ENCODE data around the gene ARNT2.

Gene ARNT2

GRCh38 chr15:80559761-80560160 lies 155.6 kb downstream of the ARNT2 start:
- DNase-seq = no peak

- peak; percentile 78 for DNase-seq
These were observed 156.6 kb downstream of the ARNT2 start for GRCh38 chr15:80560601-80561400.

GRCh38 chr15:80561500-80561899 lies 157.3 kb downstream of the ARNT2 start:
- DNase-seq = no peak

- no peak for DNase-seq
These were observed 157.9 kb downstream of the ARNT2 start for GRCh38 chr15:80562033-80562432.

GRCh38 chr15:80562846-80563245 lies 158.7 kb downstream of the ARNT2 start:
- DNase-seq = peak; percentile 26

GRCh38 chr15:80563372-80563997 lies 159.3 kb downstream of the ARNT2 start:
- no peak for DNase-seq

GRCh38 chr15:80564056-80564455 lies 159.9 kb downstream of the ARNT2 start:
- DNase-seq = no peak

- peak; percentile 29 for DNase-seq
These were observed 161.2 kb downstream of the ARNT2 start for GRCh38 chr15:80565398-80565797.

GRCh38 chr15:80565988-80566387 lies 161.8 kb downstream of the ARNT2 start:
- no peak for DNase-seq

GRCh38 chr15:80567721-80568157 lies 163.6 kb downstream of the ARNT2 start:
- DNase-seq = peak; percentile 85

GRCh38 chr15:80568298-80568697 lies 164.1 kb downstream of the ARNT2 start:
- DNase-seq = no peak

- DNase-seq = no peak
These were observed 164.9 kb downstream of the ARNT2 start for GRCh38 chr15:80568876-80569605.

GRCh38 chr15:80569656-80570055 lies 165.5 kb downstream of the ARNT2 start:
- DNase-seq = no peak

GRCh38 chr15:80570553-80570952 lies 166.4 kb downstream of the ARNT2 start:
- peak; percentile 8 for DNase-seq

GRCh38 chr15:80572337-80572736 lies 168.2 kb downstream of the ARNT2 start:
- DNase-seq = no peak

- DNase-seq = no peak
These were observed 169.4 kb downstream of the ARNT2 start for GRCh38 chr15:80573606-80574005.

- no peak for DNase-seq
These were observed 170.4 kb downstream of the ARNT2 start for GRCh38 chr15:80574590-80574989.

- no peak for DNase-seq
These were observed 172.4 kb downstream of the ARNT2 start for GRCh38 chr15:80576519-80577090.

GRCh38 chr15:80577552-80578205 lies 173.5 kb downstream of the ARNT2 start:
- DNase-seq = no peak

- no peak for DNase-seq
These were observed 174.0 kb downstream of the ARNT2 start for GRCh38 chr15:80578206-80578595.

- no peak for DNase-seq
These were observed 174.7 kb downstream of the ARNT2 start for GRCh38 chr15:80578871-80579270.

GRCh38 chr15:80579611-80580010 lies 175.4 kb downstream of the ARNT2 start:
- DNase-seq = no peak

GRCh38 chr15:80580106-80580505 lies 175.9 kb downstream of the ARNT2 start:
- DNase-seq = peak; percentile 29

Data from hematopoietic multipotent progenitor cell treated with erythropoietin and hydrocortisone succinate and interleukin-3 and kit ligand, for 4 days (in vitro differentiated cells).